LoVo (cell line): Measurements from ENCODE around the gene SSNA1.
A peak's percentile ranks its signal among the peaks of the same experiment; 100 is the strongest.
"Not testable (repeated sequence)": the region's sequence is repeated elsewhere in the genome, so short reads cannot be mapped to it uniquely, and the experiment has no call there.

Experiments used
- DNase-seq: peaks from one replicate; pipeline ENCODE4 v3.0.0-alpha.2; 2016; ENCODE audit warnings: low spot score

SSNA1 gene

DNA sequence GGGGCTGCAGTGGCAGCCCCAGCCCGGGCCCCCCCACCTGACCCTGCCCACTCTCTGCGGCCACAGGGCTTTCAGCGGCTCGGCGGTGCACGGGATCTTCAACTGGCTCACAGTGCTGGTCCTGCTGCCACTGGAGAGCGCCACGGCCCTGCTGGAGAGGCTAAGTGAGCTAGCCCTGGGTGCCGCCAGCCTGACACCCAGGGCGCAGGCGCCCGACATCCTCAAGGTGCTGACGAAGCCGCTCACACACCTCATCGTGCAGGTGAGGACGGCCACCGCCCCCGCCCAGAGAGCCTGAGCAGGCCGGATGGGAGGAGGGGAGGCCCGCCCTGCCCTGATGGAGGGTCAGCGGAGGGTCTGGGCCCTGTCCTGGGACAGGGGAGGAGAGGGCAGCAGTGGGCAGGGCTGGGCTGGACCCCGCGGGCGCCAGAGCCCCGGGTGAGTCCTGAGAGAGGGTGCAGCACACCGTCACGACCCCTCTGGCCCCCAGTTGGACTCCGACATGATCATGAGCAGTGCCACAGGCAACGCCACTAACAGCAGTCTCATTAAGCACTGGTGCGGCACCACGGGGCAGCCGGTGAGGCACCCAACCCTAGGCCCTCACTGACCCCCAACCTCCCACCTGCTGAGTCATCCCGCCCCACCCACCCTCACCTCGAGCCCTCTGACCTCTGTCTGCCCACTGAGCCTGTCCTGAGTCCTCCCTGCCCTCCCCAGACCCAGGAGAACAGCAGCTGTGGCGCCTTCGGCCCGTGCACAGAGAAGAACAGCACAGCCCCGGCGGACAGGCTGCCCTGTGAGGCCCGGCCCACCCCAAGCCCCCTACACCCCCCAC, 44.9 kb downstream of the SSNA1 start:
- DNase-seq, result no peak

DNA sequence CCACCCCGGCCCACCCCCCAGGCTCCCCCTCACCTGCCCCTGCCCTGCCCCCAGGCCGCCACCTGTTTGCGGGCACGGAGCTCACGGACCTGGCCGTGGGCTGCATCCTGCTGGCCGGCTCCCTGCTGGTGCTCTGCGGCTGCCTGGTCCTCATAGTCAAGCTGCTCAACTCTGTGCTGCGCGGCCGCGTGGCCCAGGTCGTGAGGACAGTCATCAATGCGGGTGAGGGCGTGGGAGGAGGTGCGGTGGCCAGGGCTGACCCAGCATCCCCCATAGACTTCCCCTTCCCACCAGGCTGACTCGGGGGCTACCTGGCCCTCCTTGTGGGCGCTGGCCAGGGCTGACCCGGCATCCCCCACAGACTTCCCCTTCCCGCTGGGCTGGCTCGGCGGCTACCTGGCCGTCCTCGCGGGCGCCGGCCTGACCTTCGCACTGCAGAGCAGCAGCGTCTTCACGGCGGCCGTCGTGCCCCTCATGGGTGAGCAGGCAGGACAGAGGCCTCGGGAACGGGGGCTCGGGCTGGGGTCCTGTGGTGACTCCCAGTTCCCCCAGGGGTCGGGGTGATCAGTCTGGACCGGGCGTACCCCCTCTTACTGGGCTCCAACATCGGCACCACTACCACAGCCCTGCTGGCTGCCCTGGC, 45.7 kb downstream of the SSNA1 start:
- no peak for DNase-seq

DNA sequence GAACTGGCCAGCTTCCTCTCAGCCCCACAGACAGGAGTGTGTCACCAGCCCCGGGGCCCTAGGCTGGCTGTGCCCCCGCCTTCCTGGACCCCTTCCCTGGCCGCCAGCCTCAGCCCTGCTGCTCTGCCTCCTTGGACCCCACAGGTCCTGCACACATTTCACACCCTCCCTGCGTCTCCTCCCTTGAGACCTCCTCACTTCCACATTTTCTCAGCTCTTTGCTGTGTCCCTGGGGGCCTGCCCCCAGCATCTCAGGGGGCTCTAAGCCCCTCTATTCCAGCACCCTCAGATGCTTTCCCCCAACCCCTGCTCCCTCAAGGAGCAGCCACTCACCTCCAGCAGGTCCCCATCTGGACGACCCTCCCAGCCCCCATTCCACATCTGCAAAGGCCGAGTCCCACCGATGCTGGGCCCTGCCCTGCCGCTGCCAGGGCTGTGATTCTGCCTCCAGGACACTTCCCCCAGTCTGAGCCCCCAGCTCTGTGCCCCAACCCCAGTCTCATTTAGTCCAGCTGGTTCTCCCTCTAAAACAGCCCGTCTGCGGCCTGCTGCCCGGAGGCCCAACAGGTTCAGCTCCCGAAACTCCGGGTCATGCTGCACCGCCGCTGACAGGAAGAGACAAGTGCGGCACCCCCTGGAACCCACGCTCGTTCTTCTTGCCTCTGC, 46.4 kb downstream of the SSNA1 start:
- no peak for DNase-seq

DNA sequence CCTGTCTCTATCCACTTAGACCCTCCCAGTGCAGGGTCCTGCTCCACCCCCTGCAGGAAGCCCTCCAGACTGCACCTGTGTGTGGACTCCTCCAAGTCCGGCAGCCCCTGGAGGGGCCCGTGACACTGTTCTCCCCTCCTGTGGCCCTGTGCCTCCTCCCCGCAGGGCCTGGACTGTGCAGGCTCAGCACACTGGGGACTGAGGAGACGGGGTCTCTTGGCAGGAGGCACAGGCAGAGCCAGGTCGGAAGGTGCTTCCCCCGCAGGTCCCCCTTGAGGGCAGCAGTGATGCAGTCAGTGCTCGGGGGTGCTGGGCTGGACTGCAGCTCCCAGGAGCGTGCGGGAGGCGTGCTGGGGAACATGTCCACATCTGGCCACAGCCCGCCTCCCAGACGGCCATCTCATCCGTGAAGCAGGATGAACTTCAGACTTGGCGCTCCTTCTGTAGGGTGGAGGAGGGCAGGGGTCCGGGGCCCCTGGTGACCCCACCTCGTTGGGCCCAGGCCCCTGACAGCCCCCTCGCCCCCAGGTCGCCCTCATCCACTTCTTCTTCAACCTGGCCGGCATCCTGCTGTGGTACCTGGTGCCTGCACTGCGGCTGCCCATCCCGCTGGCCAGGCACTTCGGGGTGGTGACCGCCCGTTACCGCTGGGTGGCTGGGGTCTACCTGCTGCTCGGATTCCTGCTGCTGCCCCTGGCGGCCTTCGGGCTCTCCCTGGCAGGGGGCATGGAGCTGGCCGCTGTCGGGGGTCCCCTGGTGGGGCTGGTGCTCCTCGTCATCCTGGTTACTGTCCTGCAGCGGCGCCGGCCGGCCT, 47.2 kb downstream of the SSNA1 start:
- no peak for DNase-seq

DNA sequence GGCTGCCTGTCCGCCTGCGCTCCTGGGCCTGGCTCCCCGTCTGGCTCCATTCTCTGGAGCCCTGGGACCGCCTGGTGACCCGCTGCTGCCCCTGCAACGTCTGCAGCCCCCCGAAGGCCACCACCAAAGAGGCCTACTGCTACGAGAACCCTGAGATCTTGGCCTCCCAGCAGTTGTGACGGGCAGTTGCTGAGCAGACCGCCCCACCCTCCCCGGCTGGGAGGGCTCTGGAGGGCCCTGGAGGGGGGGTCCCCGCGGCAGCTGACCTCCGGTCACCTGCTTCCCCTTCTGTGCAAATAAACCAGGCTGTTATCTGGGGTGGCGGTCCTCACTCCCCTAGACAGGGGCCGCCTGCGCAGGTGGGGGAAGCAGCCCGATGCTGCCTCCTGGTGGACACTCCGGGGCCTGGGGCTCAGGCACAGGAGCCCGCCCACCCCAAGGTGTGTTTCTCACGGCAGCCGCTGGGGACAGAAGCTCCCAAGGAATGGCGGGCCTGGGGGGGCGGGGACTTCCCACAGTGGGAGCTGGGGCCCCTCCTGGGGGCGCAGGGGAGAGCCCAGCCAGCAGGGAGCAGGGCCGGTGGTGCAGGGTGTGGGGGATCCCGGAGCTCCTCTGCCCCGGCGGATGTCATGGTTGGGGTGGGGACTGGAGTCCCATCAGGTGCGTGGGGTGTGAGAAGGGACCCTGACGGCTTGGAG, 47.9 kb downstream of the SSNA1 start:
- peak; percentile 74 for DNase-seq

DNA sequence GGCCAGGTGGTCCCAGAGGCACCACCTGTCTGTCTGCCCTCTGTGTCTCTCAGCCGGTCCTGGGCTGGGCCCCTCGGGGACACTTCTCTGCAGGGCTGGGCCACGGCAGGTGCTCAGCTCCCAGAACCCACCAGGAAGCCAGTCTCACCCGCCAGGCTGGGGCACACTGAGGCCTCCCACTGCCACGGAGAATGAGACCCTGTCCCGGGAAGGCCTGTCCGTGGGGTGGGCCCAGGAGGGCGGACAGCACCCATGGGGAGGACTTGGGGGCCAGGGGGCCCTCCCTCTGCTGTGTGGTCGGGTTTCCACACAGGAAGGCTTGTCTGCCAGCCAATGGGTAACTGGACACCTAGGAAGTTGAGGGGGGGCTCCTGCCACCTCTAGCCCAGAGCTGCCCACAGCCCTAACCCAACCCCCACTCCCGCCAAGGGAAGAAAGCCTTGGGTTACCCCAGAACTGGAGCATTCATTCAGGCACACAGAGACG, 48.5 kb downstream of the SSNA1 start:
- DNase-seq, result no peak

DNA sequence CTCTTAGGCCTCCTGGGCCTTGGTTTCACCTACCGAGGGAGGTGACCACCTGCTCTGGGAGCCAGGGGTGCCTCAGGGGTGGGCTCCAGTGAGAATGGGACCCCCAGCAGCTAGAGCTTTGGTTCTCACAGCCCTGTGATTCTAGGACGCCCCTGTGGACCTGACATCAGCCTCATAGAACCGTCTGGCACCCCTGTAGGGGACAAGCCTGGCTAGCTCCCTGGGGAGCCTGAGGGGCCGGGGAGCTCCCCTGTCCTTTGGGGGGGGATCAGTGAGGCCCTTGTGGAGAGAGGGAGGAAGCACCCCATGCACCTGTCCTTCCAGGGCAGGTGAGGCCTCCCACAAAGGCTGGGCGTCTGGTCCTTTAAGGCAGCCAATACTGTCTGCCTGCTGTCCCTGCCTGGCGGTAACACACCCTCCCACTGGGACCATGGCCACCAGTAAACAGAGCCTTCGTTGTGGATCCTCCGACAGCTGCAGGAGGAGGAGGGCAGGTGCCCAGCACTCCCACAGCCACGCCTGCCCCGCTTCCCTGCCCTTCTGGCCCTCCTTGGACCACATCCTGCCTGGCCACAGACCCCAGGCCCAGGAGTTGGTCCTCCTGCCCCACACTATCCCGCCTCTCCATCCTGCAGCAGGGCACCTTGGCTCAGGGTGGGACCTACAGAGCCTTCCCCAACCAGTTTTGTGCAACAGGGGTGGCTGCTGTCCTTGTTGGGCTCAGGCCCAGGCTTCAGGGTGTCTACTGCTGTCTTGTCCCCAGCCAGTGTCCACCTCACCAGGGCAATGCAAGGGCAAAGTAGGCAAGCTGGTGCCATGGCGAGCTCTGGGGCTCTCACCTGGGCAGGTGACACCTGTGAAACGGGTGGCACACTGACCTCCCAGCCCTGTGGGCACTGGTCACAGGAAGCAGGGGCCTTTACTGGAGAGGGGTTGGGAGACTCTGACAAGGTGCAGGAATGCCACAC, 49.6 kb downstream of the SSNA1 start:
- no peak for DNase-seq

DNA sequence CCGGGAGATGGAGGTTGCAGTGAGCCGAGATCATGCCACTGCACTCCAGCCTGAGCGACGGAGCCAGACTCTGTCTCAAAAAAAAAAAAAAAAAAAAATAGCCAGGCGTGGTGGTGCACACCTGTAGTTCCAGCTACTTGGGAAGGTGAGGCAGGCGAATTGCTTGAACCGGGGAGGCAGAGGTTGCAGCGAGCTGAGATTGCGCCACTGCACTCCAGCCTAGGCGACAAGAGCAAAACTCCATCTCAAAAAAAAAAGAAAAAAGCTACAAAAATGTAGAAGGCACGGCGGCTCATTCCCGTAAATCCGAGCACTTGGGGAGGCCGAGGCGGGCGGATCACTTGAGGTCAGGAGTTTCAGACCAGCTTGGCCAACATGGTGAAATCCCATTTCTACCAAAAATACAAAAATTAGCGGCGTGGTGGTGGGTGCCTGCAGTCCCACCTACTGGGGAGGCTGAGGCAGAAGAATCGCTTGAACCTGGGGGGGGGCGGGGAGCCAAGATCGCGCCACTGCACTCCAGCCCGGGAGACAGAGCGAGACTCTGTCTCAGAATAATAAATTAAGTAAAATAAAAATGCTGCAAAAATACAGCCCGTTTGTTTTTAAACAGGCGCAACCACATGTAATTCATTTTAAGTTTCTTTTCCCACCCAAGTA, 51.2 kb downstream of the SSNA1 start:
- not testable (repeated sequence) for DNase-seq
